Measurements from ENCODE around the gene MICU1.
"Not testable (repeated sequence)": the region's sequence is repeated elsewhere in the genome, so short reads cannot be mapped to it uniquely, and the experiment has no call there.

Gene MICU1

DNA sequence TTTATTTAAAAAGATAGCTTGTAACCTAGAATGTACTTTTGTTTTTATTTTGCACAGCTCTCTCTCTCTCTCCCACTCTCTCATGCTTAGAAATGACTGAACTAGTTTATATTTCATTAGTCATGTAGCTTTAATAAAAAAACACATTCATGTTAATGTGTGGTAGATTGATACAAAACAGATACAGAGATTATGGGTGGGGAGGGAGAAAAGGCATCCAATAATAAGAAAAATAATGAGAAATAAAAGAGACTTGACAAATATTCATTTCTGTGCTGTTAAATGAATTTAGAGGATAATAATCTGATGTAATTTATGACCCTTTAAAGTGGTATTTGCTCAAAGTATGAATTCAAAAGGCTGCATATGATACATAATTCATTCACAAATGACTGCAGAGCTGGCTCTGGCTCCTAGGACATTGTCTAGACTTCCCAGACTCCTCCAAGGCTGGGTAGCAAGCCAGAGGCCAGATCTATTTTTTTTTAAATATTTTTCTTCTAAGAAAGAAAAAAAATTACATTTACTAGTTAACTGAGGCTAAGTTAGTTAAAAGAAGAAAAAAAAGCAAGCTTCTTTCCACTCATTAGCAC is 165.5 kb downstream of the MICU1 start:
- in situ Hi-C loops (cut with HindIII; ENCODE audit: low sequenced_read_pairs), result loop anchor here (5.0 kb wide), 2 partner anchors 37 to 43 kb away; no protein-coding TSS in a partner anchor

DNA sequence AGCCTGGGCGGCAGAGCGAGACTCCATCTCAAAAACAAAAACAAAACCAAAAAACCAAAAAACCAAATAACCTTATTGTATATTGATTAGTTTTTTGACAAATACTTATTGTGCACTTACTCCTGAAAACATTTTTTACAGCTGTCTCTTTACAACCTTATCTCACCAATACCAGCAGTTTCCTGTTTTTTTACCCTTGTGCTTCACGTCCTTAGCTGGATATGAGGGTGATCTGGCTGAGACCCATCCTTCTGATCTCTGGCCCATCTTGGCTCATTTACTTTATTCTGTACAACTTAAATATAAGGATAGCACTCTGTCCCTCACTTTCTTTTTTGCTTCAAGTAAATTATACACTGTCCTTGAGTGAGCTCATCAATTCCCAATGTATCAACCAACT is 166.6 kb downstream of the MICU1 start:
- in situ Hi-C loops (cut with HindIII; ENCODE audit: low sequenced_read_pairs), result no loop called here

DNA sequence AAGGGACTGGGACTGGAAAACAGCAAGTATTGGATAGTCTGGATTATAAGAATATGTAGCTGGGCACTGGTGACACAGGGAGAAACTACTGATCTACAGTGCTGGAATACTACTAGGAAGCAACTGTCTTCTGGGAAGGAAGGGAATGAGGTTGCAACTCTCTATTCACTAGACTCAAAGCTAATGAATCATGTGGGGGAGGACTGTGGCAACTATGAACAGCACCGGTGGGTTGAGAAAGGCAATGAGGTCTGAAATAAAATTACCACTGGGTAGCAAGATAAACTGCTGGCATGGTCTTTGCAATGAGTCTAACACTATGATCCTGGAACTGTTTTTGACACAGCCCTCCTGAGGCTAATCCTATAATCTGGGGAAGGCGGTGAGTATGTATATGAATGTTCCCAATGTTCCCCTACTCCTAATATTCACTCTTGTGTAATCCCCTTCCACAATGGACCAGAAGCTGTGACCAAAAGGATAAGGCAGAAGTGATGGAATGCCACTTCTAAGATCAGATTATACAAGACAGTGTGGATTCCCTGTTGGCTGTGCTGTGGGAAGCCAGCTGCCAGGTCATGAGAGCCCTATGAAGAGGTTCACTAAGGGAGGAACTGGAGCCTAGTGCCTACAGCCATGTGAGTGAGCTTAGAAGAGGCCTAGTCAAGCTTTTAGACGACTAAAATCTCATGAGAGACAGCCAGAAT is 169.8 kb downstream of the MICU1 start:
- in situ Hi-C loops (cut with HindIII; ENCODE audit: low sequenced_read_pairs), result no loop called here

DNA sequence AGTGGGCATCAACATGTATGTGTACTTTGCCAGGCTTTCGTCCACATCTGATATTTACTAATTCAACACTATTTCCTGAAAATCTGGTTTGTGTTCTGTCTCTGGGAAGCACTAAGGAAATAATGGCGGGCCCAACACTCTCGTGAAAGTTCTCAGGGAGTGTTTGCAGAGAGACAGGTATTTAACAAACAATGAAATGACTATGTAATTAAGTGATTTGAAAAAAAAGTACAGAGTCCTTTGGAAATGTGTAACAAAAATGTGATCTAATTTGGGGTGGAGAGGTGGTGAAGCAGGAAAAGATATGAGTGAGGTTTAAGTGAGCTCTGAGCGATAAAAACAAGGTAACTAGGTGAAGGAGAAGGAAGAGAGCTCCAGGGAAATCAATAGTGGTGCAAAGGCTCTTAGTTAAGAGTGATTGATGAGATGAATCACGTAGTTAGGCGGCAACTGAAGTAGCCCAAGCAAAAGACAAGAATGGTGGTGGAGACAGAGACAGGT is 175.9 kb downstream of the MICU1 start:
- in situ Hi-C loops (cut with HindIII; ENCODE audit: low sequenced_read_pairs), result no loop called here

DNA sequence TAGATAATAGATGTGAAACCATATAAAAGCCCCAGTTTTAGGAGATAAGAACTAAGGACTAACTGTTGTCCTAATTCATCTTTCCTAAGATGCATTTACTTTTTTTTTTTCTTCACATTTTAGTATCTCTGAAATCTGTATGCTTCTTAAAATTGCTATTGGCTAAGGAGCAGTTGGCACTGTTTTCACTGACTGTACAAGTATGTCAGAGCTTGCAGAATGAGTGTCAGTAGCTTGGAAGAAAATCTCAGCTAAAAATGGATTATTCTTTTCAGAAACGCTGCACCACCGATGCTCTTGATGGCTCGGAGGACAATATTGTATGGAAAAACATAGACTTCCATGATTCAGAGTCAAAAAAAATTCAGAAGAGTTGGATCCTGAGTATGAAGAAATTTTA is 180.0 kb downstream of the MICU1 start:
- in situ Hi-C loops (cut with HindIII; ENCODE audit: low sequenced_read_pairs), result no loop called here

DNA sequence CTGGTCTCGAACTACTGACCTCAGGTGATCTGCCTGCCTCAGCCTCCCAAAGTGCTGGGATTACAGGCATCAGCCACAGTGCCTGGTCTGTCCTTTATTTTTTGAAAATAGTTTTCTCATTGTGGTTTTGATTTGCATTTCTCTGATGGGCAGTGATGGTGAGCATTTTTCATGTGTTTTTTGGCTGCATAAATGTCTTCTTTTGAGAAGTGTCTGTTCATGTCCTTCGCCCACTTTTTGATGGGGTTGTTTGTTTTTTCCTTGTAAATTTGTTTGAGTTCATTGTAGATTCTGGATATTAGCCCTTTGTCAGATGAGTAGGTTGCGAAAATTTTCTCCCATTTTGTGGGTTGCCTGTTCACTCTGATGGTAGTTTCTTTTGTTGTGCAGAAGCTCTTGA is 182.9 kb downstream of the MICU1 start:
- in situ Hi-C loops (cut with HindIII; ENCODE audit: low sequenced_read_pairs), result not testable (repeated sequence)

DNA sequence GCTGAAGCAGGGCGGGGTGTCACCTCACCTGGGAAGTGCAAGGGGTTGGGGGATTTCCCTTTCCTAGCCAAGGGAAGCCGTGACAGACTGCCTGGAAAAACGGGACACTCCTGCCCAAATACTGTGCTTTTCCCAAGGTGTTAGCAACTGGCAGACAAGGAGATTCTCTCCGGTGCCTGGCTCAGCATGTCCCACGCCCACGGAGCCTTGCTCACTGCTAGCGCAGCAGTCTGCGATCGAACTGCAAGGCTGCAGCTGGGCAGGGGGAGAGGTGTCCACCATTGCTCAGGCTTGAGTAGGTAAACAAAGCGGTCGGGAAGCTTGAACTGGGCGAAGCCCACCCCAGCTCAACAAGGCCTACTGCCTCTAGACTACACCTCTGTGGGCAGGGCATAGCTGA is 190.3 kb downstream of the MICU1 start:
- in situ Hi-C loops (cut with HindIII; ENCODE audit: low sequenced_read_pairs), result no loop called here

DNA sequence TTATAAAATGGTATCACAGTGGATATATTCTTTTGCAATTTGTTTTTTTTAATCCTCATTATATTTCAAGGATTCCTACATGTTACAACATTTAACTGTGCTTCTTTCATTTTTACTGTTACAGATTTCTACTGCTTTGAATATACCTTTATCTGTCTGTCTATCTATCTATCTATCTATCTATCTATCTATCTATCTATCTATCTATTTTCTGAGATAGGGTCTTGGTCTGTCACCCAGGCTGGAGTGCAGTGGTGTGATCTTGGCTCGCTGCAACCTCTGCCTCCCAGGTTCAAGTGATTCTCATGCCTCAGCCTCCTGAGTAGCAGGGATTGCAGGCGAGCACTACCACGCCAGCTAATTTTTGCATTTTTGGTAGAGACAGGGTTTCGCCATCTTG is 194.9 kb downstream of the MICU1 start:
- in situ Hi-C loops (cut with HindIII; ENCODE audit: low sequenced_read_pairs), result not testable (repeated sequence)

DNA sequence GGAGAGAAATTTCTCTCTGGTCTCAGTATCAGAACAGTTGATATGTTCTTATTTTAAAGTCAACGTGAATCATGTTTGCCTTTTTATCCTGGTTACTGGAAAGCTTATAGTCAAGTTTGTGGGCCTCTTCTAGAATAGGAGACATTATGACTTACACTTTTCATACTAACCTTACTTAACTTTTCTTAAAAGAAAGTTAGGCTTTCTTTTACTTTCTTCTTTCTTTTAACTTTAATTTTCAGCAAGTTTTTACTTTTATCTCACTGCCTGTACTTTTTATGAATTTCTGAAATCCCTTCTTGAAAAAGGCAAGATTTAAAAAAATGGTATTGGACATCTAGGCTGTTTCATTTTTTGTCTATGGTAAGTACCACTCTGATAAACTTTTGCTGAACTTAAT is 195.9 kb downstream of the MICU1 start:
- in situ Hi-C loops (cut with HindIII; ENCODE audit: low sequenced_read_pairs), result no loop called here

DNA sequence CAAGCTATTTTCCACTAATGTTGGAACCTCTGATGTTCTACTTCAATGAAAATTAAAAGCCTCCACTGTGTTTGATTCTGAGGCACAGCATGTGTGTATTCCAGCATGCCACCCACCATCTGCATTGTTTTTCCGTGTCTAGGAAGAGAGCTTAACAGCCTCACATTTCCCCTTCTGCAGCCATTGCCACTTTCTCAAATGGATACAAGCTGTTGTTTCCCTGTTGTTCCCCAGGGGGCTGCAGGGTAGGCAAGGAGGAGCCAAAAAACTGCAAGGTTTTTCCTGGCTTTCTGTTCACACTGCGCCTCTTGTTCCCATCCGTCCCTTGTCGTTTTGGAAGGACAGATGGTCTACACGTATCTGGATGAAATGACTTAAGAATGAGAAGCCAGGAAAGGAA is 198.9 kb downstream of the MICU1 start:
- in situ Hi-C loops (cut with HindIII; ENCODE audit: low sequenced_read_pairs), result no loop called here

DNA sequence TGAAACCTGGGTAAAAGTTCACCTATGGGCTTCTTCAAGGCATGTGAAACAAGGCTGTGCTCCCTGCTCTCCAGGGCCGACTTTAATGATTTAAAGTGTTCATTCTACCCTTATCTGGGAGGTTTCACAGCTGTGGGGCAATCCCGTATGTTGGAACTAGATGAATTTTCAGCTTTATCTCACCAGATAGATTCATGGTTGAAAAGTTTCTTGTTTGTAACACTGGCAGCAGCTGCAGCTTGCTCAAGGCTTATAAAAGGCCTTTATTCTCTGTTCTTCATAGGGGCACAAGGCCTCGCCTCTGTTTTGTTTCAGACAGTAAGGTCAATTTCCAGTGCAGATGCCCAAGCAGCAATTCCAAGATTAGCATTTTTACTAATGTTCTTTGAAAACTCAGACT is 200.7 kb downstream of the MICU1 start:
- in situ Hi-C loops (cut with HindIII; ENCODE audit: low sequenced_read_pairs), result no loop called here

DNA sequence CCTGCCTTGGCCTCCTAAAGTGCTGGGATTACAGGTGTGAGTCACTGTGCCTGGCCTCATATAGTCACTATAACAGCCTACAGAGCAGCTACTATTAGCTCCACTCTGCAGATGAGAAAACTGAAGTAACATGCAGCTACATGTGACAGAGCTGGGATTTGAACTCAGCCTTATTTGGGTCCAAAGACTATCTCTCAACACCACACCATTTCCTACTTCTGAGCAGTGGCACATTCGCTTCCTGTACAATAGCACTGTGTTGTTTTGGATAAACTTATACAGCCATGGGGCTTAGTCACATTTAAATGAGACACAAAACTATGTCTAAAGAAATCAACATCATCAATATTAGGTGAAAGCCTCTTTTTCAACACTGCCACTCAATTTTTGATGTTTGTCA is 201.3 kb downstream of the MICU1 start:
- in situ Hi-C loops (cut with HindIII; ENCODE audit: low sequenced_read_pairs), result no loop called here

DNA sequence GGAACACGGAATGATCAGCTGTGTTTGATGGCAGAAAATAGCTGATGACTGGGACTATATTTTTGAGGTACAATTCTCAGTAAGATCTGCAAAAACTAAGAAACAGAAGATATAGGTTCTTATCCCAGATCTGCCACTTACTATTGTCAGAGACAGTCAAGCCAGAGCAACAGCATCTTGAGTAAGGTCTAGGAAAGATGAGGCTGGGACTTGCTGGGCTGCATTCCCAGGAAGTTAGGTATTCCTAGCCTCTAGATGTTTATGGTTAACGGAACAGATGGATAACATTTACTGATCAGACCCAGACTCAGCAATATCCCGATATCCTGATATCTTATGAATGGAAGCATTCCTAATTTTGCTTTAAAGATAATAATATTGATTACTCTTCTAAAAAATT is 202.5 kb downstream of the MICU1 start:
- in situ Hi-C loops (cut with HindIII; ENCODE audit: low sequenced_read_pairs), result no loop called here

DNA sequence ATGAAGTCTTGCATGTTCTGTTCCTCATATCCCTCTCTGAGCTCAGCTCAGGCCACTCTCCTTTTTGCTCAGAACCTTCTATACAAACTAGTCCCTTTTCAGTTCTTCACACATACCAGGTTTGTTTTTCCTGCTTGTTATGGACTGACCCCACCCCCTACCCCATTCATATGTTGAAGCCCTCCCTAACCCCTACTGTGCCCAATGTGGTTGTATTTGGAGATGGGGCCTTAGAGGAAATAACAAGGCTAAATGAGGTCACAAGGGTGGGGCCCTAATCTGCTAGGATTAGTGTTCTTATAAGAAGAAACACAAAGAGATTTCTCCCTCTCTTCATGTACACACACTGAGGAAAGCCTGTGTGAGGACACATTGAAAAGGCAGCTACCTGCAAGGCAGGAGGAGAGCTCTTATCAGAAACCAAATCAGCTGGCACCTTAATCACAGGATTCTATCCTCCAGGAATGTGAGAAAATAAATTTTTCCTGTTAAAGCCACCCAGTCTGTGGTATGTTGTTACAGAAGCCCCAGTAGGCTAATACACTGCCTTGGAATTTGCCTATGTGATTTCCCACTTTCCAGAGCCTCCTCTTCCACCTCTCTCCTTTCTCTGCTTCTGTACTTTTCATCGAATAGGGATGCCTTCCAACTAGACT is 203.9 kb downstream of the MICU1 start:
- in situ Hi-C loops (cut with HindIII; ENCODE audit: low sequenced_read_pairs), result no loop called here

DNA sequence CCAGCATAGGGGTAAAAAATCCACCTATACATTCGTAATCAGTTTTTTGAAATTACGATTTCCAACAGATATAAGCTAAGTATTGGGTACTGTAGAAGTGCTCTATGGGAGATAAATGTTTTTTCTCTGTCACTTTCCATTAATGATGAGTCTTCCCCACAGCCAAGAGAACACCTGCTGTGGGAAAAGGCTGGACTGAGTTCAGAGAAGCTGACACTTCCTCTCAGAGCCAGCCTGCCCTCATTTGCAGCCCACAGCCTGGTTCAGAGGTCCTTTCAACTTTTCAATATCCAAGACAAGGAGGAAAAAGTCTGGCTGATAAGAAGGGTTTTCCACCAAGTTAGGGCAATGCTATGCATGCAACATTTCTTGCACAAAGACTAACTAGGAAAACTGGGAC is 206.6 kb downstream of the MICU1 start:
- in situ Hi-C loops (cut with HindIII; ENCODE audit: low sequenced_read_pairs), result loop anchor here (5.0 kb wide), 1 partner anchor 43 kb away; no protein-coding TSS in a partner anchor

DNA sequence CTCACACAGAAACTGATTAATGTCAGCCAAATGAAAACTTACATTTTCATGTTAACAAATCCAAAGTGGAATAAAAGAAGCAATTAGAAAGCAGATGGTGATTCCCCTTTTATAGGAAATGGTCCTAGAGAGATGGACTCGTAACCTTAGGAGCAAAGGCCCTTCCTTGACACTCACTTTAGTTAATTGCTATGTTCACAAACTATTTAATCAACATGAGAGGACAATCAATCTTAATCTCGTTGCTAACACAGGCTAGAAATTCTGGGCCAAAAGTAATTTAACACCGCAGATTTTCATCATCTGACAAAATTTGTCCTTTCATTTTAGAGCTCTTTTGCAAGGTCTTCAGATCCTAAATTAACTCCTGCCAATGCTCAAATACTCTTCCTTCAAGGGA is 207.2 kb downstream of the MICU1 start:
- in situ Hi-C loops (cut with HindIII; ENCODE audit: low sequenced_read_pairs), result loop anchor here (5.0 kb wide), 1 partner anchor 44 kb away; no protein-coding TSS in a partner anchor

DNA sequence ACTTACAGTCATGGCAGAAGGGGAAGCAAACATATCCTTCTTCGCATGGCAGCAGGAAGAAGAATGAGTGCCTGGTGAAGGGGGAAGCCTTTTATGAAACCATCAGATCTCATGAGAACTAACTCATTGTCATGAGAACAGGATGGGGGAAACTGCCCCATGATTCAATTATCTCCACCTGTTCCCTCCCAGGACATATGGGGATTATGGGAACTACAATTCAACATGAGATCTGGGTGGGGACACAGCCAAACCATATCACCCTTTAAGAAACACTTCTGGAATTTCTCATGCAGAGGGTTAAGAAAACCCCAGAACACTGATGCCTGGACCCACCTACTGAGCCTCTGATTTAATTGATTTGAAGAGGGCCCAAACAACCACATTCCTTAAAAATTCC is 207.9 kb downstream of the MICU1 start:
- in situ Hi-C loops (cut with HindIII; ENCODE audit: low sequenced_read_pairs), result loop anchor here (5.0 kb wide), 1 partner anchor 44 kb away; no protein-coding TSS in a partner anchor

DNA sequence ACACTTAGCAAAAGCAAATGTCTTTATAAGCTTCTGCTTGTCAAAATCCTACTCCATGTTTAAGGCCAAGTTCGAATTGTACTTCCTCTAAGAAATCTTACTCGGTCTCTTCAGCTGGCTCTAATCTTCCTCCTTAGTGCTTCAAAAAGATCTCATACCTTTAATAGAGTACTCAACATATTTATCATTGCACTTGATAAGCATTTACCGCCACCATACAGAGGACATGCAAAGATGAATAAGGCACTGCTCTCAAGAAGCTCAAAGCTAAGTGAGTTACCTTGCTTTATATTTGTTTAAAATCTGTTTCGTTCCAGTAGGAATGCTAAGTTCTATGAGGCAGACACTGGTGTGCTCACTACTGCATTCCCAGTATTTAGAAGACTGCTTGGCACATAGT is 209.2 kb downstream of the MICU1 start:
- in situ Hi-C loops (cut with HindIII; ENCODE audit: low sequenced_read_pairs), result loop anchor here (5.0 kb wide), 1 partner anchor 46 kb away; no protein-coding TSS in a partner anchor

DNA sequence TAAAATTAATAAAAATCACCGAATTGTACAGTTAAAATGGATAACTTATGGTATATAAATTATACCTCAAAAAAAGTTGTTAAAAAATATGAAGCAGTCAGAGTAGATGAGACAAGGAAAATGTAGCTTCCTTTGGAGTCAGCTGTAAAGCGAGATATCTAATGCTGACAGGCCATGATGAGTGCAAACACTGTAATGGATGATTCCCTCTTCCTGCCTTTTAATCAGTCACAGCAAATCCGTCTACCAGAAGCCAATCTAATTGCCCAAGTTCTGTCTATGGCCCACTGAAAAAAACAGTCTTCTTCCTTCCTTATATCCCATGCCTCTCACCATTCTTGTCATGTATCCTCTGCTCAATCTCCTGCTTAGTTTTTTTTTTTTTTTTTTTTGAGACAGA is 211.2 kb downstream of the MICU1 start:
- in situ Hi-C loops (cut with HindIII; ENCODE audit: low sequenced_read_pairs), result loop anchor here (5.0 kb wide), 1 partner anchor 48 kb away; no protein-coding TSS in a partner anchor

DNA sequence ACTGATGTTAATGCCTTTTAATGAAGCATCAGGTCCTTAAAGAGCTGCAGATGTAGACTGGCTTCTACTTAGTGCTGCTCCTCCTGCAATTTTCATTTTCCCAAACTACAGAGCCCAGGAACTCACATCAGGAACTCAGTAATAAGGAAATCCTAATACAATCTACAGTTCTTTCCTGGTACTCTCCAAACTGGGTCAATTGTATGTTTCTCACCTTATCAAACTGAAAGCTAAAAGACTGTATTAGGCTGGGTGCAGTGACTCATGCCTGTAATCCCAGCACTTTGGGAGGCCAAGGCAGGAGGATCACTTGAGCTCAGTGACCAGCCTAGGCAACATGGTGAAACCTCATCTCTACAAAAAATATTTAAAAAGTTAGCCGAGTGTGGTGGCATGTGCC is 216.7 kb downstream of the MICU1 start:
- in situ Hi-C loops (cut with HindIII; ENCODE audit: low sequenced_read_pairs), result no loop called here

DNA sequence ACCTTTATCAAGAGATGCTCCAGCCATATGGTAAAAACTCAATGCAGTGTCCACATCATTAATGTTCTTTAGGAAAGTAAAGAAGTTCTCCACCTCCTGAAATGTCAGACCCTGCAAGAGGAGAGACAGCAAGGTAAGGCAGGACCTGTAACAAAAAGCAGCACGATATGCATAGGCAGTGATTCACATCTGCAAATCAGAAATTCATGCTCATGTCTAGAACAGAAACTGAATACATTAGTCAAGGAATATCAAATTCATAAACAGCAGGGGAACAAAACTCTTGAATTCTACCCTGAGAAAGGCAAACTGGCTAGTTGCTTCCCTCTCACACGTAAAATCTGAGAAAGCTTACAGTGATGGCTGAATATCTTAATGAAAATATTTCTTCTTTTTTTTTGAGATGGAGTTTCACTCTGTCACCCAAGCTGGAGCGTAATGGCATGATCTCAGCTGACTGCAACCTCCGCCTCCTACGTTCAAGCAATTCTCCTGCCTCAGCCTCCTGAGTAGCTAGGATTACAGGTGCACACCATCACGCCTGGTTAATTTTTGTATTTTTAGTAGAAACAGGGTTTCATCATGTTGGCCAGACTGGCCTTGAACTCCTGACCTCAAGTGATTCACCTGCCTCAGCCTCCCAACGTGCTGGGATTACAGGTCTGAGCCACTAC is 217.8 kb downstream of the MICU1 start:
- in situ Hi-C loops (cut with HindIII; ENCODE audit: low sequenced_read_pairs), result no loop called here
